GM06990 (cell line): ENCODE measurements around the gene ZNF606.

ENCODE experiments used
- DNase-seq: peaks from one replicate; pipeline ENCODE4 v3.0.0-alpha.2; 2011; ENCODE audit not compliant: insufficient read length; ENCODE audit errors: extremely low read depth
- H3K27me3 ChIP-seq: replicated peaks from 2 replicates; pipeline ENCODE4 v1.6.0; 2011; ENCODE audit warnings: low read length; ENCODE audit not compliant: control insufficient read depth, insufficient read depth
- H3K36me3 ChIP-seq: 2 replicates; pipeline ENCODE4 v1.5.1; 2011; ENCODE audit warnings: low read length; ENCODE audit not compliant: control insufficient read depth, insufficient read depth
- H3K4me3 ChIP-seq: replicated peaks from 2 replicates; pipeline ENCODE4 v1.5.1; 2011; ENCODE audit warnings: low read depth, mild to moderate bottlenecking, control low read depth, low read length
- TF ChIP-seq, protein P1 (sequence below): IDR thresholded peaks from 2 replicates; pipeline ENCODE4 v1.5.1; 2011; ENCODE audit warnings: low read length, control low read depth, mild to moderate bottlenecking, inconsistent platforms; ENCODE audit not compliant: insufficient read depth, poor library complexity, severe bottlenecking

The ZNF606 gene

DNA sequence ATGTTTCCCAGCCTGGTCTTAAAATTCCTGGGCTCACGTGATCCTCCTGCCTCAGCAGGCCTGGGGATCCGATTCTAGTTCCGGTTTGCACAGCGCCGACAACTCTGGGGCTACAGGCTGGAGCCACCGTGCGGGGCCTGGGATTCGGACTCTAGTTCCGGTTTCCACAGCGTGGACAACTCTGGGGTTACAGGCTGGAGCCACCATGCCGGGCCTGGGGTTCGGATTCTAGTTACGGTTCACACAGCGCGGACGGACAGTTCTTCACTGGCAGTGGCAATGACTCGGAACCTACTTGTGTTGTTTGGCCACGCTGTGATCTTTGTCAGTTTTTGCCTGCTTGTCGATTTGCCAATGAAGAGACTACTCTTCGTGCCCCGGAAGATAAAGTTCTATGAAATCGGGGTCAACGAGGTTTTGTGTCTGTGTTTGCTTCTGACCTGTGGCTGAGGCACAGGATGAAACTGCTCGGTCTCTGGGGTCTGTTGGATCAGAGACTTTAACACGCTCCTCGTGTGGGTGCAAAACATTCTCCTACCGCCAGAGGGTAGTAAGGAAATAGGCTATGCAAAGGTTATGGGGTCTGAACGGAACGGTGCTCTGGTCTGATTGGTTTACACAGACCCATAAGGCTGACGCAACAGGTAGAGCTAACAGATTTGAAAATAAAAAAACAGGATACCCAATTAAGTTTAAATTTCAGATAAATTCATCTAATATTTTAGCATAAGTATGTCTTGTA, 19.1 kb upstream of the ZNF606 start:
- H3K27me3 ChIP-seq, result no peaks in the 10 kb centered on the region
- H3K4me3 ChIP-seq, result no peak overlapping the region
- TF ChIP-seq, protein P1, sequence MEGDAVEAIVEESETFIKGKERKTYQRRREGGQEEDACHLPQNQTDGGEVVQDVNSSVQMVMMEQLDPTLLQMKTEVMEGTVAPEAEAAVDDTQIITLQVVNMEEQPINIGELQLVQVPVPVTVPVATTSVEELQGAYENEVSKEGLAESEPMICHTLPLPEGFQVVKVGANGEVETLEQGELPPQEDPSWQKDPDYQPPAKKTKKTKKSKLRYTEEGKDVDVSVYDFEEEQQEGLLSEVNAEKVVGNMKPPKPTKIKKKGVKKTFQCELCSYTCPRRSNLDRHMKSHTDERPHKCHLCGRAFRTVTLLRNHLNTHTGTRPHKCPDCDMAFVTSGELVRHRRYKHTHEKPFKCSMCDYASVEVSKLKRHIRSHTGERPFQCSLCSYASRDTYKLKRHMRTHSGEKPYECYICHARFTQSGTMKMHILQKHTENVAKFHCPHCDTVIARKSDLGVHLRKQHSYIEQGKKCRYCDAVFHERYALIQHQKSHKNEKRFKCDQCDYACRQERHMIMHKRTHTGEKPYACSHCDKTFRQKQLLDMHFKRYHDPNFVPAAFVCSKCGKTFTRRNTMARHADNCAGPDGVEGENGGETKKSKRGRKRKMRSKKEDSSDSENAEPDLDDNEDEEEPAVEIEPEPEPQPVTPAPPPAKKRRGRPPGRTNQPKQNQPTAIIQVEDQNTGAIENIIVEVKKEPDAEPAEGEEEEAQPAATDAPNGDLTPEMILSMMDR, result no peak
- no peak for DNase-seq
- no peaks in the 10 kb centered on the region for H3K36me3 ChIP-seq

DNA sequence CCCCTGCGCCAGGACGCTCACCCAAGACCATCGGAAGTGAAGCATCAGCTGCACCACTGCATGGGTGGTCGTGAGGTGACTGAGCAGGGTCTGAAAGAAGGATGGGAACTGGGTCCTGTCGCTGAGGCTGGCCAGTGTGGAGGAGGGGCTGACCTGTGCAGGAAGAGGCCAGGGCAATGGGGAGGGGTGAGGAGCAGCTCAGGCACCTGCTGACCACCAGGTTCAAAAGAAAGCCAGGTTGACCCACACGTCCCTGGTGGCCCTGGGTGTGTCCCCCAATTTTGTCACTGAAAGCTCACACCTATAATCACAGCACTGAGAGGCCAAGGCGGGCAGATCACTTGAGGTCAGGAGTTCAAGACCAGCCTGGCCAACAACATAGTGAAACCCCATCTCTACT, 17.5 kb upstream of the ZNF606 start:
- DNase-seq, result no peak
- Histone ChIP-seq H3K36me3 (no peaks in the 10 kb centered on the region), H3K27me3 (no peaks in the 10 kb centered on the region), H3K4me3 (no peak overlapping the region)
- TF ChIP-seq, protein P1, result no peak

DNA sequence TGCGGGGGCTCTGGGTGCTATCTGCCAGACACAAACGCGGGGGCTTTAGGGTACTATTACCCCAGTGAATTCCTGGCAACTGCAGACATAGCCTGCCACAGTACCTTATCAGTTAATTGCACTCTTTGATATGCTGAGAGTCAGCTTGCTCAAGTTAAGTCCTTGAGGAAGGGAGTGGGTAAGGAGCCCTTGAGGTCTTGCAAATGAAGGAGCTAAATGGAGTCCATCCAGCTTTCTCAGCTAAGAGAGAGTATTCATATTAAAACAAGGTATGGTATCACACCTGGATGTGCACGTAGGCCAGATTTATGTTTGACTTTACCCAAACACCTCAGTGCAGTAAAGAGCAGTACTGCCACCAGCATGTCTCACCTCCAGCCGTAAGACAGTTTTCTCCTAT, 11.5 kb upstream of the ZNF606 start:
- DNase-seq, result no peak
- Histone ChIP-seq H3K27me3 (no peaks in the 10 kb centered on the region), H3K4me3 (no peak overlapping the region), H3K36me3 (no peaks in the 10 kb centered on the region)
- TF ChIP-seq, protein P1, result no peak

DNA sequence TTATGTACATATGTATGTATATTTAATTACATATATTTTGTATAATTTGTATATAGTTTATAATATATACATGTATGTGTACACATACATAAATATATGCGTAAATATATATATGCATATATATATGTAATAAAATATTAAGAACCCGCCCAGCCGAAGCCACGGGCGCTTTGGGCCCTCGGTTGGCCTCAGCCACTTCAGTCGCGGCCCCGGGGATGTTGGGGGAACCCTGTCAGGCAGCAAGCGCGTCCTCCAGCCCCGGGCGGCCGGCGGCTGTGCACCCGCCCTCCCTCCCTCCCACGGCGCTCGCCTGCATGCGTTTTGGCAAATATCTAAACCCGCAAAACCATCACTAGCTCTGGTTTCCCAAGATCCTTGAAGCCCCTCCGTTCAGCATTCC, 7.9 kb upstream of the ZNF606 start:
- H3K36me3 ChIP-seq, result no peaks in the 10 kb centered on the region
- H3K4me3 ChIP-seq, result no peak overlapping the region
- no peak for DNase-seq
- H3K27me3 ChIP-seq, result no peaks in the 10 kb centered on the region
- TF ChIP-seq, protein P1, result no peak

DNA sequence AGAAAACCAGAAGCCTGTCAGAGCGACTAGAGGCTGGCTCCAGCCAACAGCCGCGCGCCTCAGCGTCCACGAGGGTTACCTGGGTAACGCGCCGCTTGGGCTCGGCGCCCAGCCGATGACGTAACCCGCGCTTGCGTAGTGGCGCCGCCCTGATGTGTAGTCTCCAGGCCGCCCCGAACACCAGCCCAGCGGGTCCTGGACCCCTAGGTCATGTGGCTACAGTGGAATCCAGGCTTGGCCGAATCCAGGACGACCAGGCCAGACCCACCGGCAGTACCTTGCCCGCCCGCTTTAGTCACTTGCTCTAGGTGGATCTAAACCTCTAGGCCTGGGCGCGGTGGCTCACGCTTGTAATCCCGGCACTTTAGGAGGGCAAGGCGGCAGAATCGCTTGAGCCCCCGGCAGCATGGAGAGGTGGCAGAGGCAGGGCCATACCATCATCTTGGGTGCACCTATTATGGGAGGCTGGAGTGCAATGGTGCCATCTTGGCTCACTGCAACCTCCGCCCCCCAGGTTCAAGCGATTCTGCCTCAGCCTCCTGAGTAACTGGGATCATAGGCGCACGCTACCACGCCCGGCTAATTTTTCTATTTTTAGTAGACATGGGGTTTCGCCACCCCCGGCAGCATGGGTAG, 7.2 kb upstream of the ZNF606 start:
- peak; percentile 82 for DNase-seq
- TF ChIP-seq, protein P1, result no peak
- H3K36me3 ChIP-seq, result no peaks in the 10 kb centered on the region
- H3K4me3 ChIP-seq, result no peak overlapping the region
- H3K27me3 ChIP-seq, result no peaks in the 10 kb centered on the region
